NCI-H1417 (cell line): Measurements from ENCODE around the gene MED13L.
"Not testable (repeated sequence)": the region's sequence is repeated elsewhere in the genome, so short reads cannot be mapped to it uniquely, and the experiment has no call there.

Experiments
- DNase-seq, 3 experiments: peaks; one replicate each; lab custom pipeline; 2025; lab: John Stamatoyannopoulos, UW

The MED13L gene

DNA sequence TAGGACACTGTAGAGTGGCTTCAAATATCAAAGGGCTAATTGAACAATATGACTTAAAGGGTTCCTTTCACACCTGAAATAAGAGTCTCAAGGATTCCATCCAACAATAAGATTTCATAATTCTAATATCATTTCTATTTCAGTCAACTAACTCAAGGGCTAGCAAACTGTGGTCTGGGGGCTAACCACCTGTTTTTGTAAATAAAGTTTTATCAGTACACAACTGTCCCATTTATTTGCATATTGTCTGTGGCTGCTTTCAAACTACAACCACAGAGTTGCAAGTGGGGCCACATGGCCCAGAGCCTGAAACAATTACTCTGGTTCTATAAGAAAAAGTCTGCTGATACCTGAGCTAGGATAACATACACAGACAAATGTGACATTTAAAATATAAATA is 29.1 kb downstream of the MED13L start:
- no peak for DNase-seq

DNA sequence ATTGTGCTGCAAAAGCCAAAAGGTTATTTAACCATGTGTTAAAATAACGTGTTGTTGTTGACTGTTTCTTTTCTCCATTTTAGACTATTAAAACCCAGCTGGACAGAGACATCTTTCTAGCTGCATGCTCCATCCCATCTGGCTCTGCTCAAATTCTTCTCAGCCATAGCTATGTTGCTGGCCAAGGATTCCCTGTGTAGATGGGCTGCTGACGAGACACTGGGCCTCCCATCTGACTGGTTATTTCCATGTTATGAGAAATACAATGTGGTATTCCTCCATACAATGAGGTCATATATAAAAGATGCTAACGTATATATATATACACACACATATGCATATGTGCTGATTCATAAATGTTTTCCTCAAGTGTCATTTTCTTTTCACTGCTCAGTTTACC is 30.1 kb downstream of the MED13L start:
- no peak for DNase-seq

DNA sequence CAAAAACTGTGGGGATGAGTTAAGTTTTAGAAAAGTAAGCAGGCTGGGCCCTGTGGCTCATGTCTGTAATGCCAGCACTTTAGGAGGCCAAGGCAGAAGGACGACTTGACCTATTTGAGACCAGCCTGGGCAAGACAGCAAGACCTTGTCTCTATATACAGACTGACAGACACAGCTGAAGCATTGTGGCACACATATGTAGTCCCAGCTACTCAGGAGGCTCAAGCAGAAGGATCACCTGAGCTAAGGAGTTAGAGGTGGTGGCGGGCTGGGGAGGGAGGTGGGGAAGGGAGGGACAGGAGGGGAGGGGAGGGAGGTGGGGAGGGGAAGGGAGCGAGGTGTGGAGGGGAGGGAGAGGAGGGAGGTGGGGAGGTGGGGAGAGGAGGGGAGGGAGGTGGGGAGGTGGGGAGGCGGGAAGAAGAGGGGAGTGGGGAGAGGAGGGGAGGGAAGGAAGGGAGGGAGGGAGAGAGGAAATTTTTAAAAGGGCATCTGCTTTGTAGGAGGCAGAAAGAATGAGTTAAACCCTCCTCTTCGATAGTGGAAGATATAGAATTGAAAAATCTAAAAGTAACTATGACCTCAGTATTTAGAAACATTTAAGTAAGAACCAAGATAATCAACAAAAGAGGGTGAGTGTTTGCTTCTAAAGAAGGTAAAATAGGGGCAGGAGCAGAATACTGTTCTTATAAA is 30.9 kb downstream of the MED13L start:
- DNase-seq: no peak

DNA sequence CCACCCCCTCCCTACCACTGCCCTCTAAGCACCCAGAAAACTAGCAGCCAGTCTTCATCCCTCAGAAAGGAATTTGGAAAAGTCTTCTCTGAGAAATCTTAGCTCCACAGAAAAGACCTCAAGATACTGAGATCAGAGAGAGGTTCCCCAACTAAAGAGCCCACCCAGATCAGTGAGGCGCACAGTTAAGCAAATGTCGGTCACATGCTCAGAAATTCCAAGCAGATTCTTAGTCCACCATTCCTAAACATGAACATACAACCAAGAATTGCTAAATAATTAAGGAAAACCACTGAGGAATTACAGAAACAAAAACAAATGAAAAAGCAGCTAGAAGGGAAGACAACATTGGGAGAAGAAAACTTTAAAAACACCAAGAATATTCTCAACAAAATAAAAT is 32.3 kb downstream of the MED13L start:
- DNase-seq: no peak

DNA sequence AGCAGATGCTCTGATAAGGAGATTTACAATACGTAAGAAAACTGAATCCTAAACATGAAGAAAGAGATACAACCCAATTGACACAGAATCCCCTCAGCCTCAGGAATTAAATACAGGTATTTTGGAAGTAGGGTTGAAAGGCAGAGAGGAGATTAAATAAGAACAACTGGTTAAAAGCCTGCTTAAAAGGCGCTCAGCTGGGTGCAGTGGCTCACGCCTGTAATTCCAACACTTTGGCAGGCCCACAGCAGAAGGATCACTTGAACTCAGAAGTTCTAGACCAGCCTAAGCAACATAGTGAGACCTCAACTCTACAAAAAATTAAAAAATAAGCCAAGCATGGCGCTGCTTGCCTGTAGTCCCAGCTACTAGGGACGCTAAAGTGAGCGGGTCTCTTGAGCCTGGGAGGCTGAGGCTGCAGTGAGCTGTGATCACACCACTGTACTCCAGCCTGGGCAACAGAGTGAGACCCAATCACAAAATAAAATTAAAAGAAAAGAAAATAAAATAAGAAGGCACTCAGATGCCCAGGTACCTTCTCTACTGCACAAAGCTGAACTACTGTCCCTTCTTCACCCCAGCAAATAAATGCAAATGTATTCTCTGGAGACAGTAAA is 32.9 kb downstream of the MED13L start:
- DNase-seq: no peak

DNA sequence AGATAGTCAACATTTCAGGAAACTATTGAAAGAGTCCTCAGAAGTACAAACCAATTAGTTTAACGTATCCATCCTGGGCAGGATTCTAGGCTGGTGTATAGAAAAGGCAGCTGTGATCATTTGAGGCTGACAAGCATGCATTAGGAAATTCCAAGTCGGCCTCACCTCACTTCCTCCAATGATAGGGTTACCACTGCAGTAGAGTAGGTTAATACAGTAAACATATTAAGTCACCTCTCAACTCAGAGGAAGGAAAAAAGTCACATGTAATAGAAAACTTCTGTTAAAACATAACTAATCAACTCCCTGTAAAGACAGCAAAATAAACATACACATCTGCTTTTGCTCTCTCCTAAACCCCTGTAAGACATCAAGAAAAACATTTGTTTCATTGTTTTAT is 33.5 kb downstream of the MED13L start:
- DNase-seq: peak in 1 of 3 experiments; percentile 34

DNA sequence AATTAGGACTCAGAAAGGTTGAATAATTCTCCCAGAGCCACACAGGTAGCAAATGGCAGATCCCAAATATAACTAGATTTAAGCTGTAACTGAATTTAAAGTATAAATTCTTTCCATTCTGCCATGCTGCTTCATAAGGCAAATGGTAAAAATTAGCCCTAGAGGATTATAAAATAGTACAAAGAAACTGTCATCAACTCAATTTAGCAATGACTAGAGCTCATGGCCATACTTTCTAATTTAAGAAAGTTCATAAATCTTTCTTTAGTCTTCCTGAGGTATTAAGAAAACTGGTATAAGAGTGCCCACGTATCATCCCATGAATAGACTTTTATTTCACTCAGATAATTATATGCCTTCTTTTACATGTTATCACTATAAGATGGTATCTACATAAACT is 34.8 kb downstream of the MED13L start:
- no peak for DNase-seq

DNA sequence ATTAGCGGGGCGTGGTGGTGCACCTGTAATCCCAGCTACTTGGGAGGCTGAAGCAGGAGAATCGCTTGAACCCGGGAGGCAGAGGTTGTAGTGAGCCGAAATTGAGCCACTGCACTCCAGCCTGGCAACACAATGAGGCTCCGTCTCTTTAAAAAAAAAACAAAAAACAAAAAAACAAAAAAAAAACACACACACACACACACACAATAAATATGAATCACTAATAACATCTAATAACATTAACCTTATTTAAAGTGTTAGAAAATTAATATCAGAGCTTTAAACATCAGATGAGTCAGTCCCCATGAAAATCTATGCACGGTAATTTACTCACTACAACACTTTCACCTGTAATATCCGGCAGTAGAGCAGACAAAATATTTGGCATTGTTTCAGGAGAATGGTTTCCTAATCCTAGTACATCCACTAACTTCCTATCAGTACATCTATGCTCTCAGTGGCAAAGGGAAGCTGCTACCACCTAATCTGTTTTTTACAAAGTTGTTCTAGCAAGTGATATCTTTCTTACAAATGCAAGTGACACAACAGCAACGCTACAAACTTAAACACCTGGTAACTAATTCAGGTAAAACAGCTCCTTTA is 36.2 kb downstream of the MED13L start:
- DNase-seq: no peak

DNA sequence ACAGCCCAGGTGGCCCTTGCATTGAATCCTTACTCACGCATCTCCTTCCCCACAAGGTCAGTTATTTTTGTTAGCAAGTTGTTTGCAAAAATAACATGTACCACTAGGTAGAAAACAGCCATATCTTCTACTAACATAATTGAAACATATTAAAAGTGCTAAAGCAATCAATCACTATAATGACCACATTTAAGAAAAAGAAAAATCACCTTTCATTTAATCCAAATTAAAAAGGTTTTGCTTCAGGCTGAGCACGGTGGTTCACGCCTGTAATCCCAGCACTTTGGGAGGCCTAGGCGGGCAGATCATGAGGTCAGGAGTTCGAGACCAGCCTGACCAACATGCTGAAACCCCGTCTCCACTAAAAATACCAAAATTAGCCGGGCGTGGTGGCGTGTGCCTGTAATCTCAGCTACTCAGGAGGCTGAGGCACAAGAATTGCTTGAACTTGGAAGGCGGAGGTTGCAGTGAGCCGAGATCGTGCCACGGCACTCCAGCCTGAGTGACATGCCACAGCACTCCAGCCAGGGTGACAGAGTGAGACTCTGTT is 38.8 kb downstream of the MED13L start:
- DNase-seq: not testable (repeated sequence)

DNA sequence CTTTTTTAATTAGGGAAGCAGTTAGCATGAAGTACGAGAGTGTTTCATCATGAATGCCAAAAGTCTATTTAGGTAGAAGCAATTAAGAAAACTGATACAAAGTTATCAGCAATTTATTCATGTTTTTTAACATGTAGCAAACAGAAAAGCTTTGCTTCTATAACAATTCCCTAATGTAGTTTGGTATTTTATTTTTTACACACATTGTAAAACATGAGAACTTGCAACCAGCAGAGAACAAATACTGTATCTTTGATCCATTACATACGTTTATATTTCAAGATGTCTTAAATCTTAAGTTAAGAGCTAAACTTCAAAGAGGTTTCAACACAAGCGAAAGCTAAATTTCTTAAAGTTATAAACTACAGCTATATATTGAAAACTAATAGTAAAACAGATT is 39.3 kb downstream of the MED13L start:
- DNase-seq: no peak

DNA sequence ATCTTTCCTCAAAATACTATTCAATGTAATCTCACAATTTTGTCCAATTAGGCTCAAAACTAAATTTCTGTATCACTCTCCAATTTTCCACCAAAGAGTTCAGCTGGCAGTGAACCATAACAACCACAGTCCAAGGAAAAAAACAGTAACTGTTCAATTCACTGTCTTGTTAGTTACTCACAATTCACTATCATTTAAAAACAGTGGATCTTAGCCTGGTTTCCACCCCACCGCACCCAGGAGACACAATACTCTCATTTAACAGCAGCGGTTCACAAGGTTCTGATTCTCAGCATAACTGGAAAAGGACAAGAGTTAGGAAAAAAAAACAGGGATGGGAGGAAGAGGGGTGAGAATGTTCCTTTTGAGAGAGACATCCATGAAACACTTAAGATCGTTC is 40.5 kb downstream of the MED13L start:
- DNase-seq: no peak

DNA sequence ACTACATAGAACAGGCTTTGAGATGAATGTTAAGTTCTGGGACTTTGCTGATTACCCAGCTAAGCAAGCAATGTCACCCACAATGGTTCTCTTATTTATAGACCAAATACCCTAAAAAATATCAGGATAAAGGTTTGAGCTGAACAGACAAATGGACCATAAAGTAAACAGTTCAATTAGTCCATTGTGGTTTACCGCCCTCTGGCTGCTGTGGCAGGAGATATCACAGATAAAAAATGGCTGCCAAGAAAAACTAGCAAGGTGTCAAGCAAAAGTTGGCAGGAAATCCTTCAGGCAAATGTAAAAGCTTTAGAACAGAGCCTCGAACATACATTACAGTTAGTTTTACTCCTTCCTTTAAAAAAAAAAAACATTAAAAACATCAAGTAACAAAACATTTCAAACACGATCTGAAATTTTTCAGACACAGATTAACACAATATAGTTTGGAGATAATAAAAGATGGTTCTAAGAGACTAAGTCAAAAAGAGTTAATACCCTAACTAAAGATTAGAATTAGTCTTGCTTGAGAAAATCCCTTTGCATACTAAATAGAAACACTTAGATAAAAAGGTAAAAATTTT is 41.3 kb downstream of the MED13L start:
- peak; percentile 35 to 76 (median 63) for DNase-seq

DNA sequence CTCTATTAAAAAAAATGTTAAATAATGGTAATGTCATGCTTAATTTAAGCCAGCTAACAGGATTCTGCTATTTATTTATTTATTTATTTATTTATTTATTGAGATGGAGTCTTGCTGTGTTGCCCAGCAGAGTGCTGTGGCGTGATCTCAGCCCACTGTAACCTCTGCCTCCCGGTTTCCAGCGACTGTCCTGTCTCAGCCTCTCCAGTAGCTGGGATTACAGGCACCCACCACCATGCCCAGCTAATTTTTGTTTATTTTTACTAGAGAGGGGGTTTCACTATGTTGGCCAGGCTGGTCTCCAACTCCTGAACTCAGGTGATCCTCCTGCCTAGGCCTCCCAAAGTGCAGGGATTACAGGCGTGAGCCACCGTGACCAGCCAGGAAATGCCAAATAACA is 43.3 kb downstream of the MED13L start:
- DNase-seq: not testable (repeated sequence)

DNA sequence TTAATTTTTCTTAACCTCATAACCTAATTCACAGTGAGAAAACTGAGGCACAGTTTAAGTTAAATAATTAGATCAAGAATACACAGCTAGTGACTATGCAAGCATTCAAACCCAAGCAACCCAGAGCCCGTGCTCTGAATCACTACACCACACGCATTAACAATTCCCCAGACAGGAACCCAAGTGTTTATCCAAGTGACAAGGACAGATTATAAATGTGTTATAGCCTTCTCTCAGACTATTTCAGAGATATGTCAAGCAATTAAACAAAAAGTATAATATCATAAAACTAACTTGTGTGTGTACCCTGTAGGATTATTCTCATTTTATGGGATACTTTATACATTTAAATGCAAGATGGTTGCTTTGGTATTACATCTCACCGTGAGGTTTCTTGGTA is 43.8 kb downstream of the MED13L start:
- peak in 1 of 3 experiments; percentile 46 for DNase-seq

DNA sequence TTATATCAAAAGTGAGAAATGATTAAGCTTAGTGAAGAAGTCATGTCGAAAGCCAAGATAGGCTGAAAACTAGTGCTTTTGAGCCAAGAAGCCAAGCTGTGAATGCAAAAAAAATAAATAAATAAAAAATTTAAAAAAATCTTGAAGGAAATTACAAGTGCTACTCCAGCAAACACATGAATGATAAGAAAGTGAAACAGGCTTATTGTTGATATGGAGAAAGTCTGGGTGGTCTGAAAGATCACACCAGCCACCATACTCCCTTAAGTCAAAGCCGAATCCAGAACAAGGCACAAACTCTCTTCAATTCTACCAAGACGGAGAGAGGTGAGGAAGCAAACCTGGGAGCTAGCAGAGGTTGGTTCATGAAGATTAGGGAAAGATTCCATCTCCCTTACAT is 49.7 kb downstream of the MED13L start:
- DNase-seq: no peak

DNA sequence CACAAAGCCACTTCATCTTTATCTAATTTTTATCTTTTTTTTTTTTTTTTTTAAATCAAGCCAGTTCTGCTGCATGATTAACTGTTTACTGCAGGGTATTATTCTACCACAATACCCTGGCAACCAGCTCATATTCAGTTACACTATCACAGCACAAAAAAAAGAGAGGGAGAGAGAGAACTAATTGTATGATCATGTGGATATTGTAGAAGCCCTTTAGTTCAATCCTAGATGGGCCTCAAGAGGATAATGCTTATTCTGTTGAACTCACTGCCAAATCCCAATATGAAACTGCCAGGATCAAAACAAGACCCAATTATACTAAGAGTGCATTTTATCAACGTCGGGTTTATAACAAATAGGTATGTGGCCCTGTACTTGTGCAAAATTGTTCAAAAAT is 51.5 kb downstream of the MED13L start:
- peak; percentile 21 to 89 (median 81) for DNase-seq

DNA sequence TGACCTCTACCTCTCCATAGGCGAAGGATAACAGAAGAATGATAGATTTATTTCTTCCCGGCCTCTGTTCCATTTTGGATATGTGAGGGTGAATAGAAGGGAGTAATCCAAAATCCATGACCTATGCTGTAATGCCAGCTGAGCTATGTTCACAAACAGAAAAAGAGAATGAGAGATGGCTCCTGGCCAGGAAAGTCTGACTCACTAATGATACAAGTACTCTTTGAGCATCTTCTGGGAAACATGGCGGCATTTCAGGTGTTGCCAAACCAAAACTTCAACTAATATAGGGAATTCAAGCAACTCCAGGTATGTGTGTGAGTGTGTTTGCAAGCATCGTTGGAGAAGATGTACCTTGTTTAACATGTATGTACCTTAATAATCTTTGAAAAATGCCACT is 55.1 kb downstream of the MED13L start:
- peak in 1 of 3 experiments; percentile 36 for DNase-seq

DNA sequence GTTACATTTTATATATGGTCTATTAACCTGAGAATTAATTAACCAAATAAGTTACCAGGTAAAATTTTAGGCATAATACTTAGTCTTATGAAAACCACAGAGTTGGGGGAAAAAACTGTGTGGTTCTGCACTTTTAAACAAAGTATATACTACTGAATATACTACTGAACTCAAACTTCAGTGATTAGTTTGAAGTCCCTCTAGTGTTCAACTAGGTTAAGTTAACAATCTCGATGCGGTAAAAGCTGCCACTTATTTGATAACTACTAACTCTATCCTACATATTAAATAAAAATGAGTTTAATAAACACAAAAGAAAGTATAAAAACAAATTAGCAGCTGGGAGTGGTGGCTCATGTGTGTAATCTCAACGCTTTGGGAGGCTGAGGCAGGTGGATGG is 56.7 kb downstream of the MED13L start:
- no peak for DNase-seq

DNA sequence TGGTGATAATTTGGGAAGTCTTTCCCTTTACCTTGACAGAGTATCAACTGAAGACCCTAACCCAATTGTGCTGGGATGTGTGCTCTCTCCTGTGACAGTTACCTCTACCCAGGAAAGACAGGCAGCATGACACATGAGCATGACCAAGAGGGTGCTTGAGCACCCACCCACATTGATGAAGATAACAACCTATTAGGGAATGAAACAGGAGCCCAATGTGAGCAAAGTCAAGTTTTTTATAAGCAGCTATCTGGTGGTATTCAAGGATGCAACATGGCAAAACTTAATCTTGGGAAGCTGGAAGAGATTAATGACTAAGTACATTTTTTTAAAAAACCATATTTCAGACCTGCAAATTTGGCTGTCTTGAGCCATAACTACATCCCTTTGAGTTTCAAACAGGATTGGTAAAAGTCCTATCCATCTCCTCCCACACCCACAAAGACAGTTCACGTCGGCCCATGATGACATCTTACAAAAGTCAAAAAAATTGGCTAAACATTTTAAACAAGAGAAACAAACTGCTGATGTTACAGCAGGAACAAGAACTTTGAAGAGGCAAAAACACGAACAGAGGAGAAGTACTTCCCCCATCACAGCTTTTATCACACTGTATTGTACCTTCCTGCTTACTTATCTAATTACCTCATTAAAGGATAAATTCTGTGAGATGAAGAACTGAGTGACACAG is 60.3 kb downstream of the MED13L start:
- no peak for DNase-seq

DNA sequence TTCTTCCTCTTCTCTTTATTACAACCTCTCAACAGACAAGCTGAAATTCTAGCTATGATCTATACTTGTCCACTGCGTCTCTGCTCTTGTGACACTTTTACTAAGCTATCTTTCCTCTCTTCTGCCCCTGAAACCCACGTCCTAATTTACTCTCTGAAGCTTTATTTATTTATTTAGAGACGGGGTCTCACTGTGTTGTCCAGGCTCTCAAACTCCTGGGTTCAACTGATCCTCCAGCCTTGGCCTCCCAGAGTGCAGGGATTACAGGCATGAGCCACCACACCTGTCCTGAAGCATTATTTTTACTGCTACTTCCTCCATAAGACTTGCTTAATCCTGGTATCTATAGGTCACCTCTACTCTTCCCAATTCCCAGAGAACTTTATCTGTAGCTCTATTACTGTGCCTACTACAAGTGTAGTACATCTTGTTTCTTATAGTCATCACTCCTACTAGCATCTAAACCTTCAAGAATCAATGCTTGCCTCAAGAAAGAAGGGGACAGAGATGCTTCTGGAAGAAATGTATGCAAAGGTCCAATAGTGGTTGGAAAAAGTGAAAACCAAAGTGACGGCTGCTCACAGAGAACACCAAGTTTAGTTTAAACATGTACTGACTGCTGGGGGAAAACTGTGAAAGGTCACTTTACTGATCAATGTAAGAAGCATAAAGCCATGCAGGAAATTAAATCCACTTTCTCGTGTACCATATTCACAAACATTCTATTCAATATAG is 61.3 kb downstream of the MED13L start:
- no peak for DNase-seq

DNA sequence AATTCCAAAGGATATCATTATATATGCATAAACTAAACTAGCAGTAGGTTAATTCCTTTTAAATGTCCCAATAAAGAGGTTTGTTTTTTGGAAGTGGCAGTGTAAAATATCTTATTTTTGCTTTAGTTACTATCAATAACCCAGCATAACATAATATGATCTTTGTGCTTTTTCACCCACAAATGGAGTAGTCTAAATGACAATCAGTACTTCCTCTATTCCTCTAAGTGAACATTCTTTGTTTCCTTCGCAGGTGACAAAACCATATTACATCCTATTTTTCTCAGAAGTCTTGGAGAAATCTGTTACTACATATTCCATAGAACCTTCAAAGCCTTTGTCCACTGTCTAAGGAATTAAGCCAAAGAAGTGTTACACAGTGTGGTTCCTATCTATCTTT is 62.5 kb downstream of the MED13L start:
- DNase-seq: no peak
